ENCODE measurements around the gene CLCN6. TPM values are rescaled to one million over a fixed set of nuclear protein-coding genes. Genes with fewer than 3 reads are reported as not detected.
A peak's percentile ranks its signal among the peaks of the same experiment; 100 is the strongest.

CLCN6 gene
- total RNA-seq, 1 donor, result 21.0 TPM

DNA sequence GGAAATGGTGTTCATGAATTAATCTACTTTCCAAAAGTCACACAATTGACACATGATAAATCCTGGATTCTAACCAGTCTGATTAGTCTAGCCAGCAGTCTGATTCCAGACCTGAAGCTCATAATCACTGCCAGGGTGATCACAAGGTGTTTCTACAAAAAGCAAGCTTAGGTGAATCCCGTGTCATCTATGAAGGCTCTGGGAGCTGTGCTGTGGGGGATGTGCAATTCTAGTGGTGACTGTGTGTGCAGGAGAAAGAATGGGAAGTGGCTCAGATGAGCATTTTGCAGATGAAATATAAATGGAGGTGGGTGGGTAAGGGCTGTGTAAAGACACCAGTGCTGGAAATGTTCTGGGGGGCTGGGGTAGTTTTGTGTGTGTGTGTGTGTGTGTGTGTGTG lies 54.6 kb downstream of the CLCN6 start:
- Histone ChIP-seq H3K4me3 (ENCODE audit: insufficient read depth, low read length) (no peak overlapping the region), H3K4me1 (ENCODE audit: insufficient read depth, low read length) (no peaks in the 10 kb centered on the region), H4K20me1 (ENCODE audit: insufficient read depth, low read length) (peaks cover 2% of the 10 kb centered on the region), H3K79me2 (ENCODE audit: insufficient read depth, low read length) (no peaks in the 10 kb centered on the region), H3K27ac (ENCODE audit: low read depth, low read length) (no peak overlapping the region), H3K36me3 (ENCODE audit: insufficient read depth, low read length) (no peaks in the 10 kb centered on the region), H3K9me3 (ENCODE audit: low read depth, low read length) (no peaks in the 10 kb centered on the region), H3K27me3 (ENCODE audit: insufficient read depth, low read length) (peaks cover 37% of the 10 kb centered on the region), H2AFZ (ENCODE audit: low read length) (no peak overlapping the region), H3K4me2 (ENCODE audit: insufficient read depth, low read length) (no peak overlapping the region)
- peak; percentile 29 for DNase-seq (ENCODE audit: insufficient read length, low spot score, missing footprints)
- no peak for TF ChIP-seq CTCF (IDR thresholded peaks at IDR 0.05; ENCODE audit: extremely low read depth, low read depth, low read length)

DNA sequence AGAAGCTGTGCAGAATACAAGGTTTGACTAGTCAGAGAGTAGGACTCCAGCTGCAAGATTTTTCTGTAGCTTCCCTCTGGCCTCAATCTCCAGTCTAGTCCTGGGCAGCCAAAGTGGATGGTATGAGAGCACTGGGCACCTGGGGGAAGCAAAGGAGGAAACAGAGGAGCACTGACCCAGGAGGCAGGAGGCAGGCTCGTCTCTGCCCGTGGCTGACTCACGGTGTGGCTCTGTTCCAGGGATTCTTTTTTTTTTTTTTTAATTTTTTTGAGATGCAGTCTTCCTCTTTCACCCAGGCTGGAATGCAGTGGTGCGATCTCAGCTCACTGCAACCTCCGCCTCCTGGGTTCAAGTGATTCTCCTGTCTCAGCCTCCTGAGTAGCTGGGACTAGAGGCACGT lies 56.9 kb downstream of the CLCN6 start:
- H3K4me1 ChIP-seq (ENCODE audit: insufficient read depth, low read length), result no peaks in the 10 kb centered on the region
- H4K20me1 ChIP-seq (ENCODE audit: insufficient read depth, low read length), result peaks cover 2% of the 10 kb centered on the region
- TF ChIP-seq CTCF (IDR thresholded peaks at IDR 0.05; ENCODE audit: extremely low read depth, low read depth, low read length), result no peak
- H3K36me3 ChIP-seq (ENCODE audit: insufficient read depth, low read length), result no peaks in the 10 kb centered on the region
- H3K9me3 ChIP-seq (ENCODE audit: low read depth, low read length), result no peaks in the 10 kb centered on the region
- no peaks in the 10 kb centered on the region for H3K79me2 ChIP-seq (ENCODE audit: insufficient read depth, low read length)
- peaks cover 25% of the 10 kb centered on the region for H3K27me3 ChIP-seq (ENCODE audit: insufficient read depth, low read length)
- H3K4me2 ChIP-seq (ENCODE audit: insufficient read depth, low read length), result no peak overlapping the region
- no peak overlapping the region for H2AFZ ChIP-seq (ENCODE audit: low read length)
- H3K27ac ChIP-seq (ENCODE audit: low read depth, low read length), result no peak overlapping the region
- peak; percentile 68 for DNase-seq (ENCODE audit: insufficient read length, low spot score, missing footprints)
- H3K4me3 ChIP-seq (ENCODE audit: insufficient read depth, low read length), result no peak overlapping the region

DNA sequence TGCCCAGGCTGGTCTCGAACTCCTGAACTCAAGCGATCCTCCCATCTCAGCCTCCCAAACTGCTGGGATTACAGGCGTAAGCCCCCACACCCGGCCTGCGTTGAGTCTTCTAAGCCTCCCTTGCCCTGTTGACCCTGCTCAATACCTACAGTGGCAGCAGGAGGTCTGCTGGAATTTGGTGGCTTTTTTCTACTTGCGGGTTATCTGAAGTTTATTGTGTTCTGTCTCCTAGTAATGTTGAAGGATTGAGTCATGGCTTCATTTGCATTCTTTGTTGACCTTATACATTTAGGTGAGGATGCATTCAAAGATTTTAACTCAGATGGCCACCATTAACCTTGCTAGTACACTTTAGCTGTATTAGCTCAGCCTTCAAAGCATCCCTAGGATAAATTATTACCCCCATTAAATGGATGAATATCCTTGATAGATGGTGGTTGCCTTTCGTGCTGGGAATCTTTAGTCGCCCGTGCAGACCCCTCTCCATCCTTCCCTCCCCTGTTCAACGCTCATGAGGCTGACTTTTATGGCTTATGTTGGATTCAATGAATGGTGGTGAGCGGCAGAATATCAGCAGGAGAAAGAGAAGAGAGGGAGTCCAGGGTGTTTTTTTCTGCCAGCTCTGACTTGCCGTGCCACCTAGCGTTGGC lies 62.5 kb downstream of the CLCN6 start:
- Histone ChIP-seq H2AFZ (ENCODE audit: low read length) (no peak overlapping the region), H3K36me3 (ENCODE audit: insufficient read depth, low read length) (no peaks in the 10 kb centered on the region), H3K27ac (ENCODE audit: low read depth, low read length) (no peak overlapping the region), H3K27me3 (ENCODE audit: insufficient read depth, low read length) (peaks cover 2% of the 10 kb centered on the region), H3K4me1 (ENCODE audit: insufficient read depth, low read length) (no peaks in the 10 kb centered on the region), H3K4me2 (ENCODE audit: insufficient read depth, low read length) (no peak overlapping the region), H3K79me2 (ENCODE audit: insufficient read depth, low read length) (no peaks in the 10 kb centered on the region), H3K9me3 (ENCODE audit: low read depth, low read length) (no peaks in the 10 kb centered on the region), H4K20me1 (ENCODE audit: insufficient read depth, low read length) (no peaks in the 10 kb centered on the region), H3K4me3 (ENCODE audit: insufficient read depth, low read length) (no peak overlapping the region)
- peak; percentile 32 for DNase-seq (ENCODE audit: insufficient read length, low spot score, missing footprints)
- TF ChIP-seq CTCF (IDR thresholded peaks at IDR 0.05; ENCODE audit: extremely low read depth, low read depth, low read length), result no peak

DNA sequence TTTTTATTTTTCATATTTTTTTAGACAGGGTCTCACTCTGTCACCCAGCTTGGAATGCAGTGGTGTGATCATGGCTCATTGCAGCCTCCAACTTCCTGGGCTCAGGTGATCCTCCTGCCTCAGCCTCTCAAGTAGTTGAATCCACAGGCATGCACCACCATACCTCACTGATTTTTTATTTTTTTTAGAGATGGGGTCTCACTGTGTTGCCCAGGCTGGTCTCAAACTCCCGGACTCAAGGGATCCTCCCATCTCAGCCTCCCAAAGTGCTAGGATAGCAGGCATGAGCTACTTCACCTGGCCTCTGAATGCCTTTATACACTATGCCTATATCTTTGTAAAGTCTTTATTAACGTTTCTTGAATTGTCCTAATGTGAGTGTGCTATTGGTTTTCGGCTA lies 63.1 kb downstream of the CLCN6 start:
- Histone ChIP-seq H2AFZ (ENCODE audit: low read length) (no peak overlapping the region), H3K79me2 (ENCODE audit: insufficient read depth, low read length) (no peaks in the 10 kb centered on the region), H3K27me3 (ENCODE audit: insufficient read depth, low read length) (peaks cover 2% of the 10 kb centered on the region), H3K4me1 (ENCODE audit: insufficient read depth, low read length) (no peaks in the 10 kb centered on the region), H3K27ac (ENCODE audit: low read depth, low read length) (no peak overlapping the region), H3K4me3 (ENCODE audit: insufficient read depth, low read length) (no peak overlapping the region), H3K36me3 (ENCODE audit: insufficient read depth, low read length) (no peaks in the 10 kb centered on the region), H3K9me3 (ENCODE audit: low read depth, low read length) (no peaks in the 10 kb centered on the region), H4K20me1 (ENCODE audit: insufficient read depth, low read length) (no peaks in the 10 kb centered on the region), H3K4me2 (ENCODE audit: insufficient read depth, low read length) (no peak overlapping the region)
- TF ChIP-seq CTCF (IDR thresholded peaks at IDR 0.05; ENCODE audit: extremely low read depth, low read depth, low read length), result no peak
- DNase-seq (ENCODE audit: insufficient read length, low spot score, missing footprints), result no peak

All from osteoblast (primary cell).